ENCODE results near the gene CHERP.

Gene CHERP

GRCh38 chr19:16542910-16543472 is 754 bp upstream of the CHERP start:
- TF ChIP-seq CTCF (IDR thresholded peaks at IDR 0.05; ENCODE audit: borderline replicate concordance, control extremely low read depth, extremely low read depth, insufficient read depth, missing control alignments): no peak
- in situ Hi-C loops (cut with MboI; ENCODE audit: low sequenced_read_pairs, unreplicated experiment): no loop called here
- DNase-seq (ENCODE audit: low spot score): no peak

- in situ Hi-C loops (cut with MboI; ENCODE audit: low sequenced_read_pairs, unreplicated experiment): no loop called here
- no peak for TF ChIP-seq CTCF (IDR thresholded peaks at IDR 0.05; ENCODE audit: borderline replicate concordance, control extremely low read depth, extremely low read depth, insufficient read depth, missing control alignments)
- no peak for DNase-seq (ENCODE audit: low spot score)
Observed at GRCh38 chr19:16541526-16542044, 652 bp downstream of the CHERP start.

GRCh38 chr19:16540948-16541347 is 1.3 kb downstream of the CHERP start:
- no peak for TF ChIP-seq CTCF (IDR thresholded peaks at IDR 0.05; ENCODE audit: borderline replicate concordance, control extremely low read depth, extremely low read depth, insufficient read depth, missing control alignments)
- in situ Hi-C loops (cut with MboI; ENCODE audit: low sequenced_read_pairs, unreplicated experiment): no loop called here
- DNase-seq (ENCODE audit: low spot score): no peak

- in situ Hi-C loops (cut with MboI; ENCODE audit: low sequenced_read_pairs, unreplicated experiment): no loop called here
- DNase-seq (ENCODE audit: low spot score): no peak
- no peak for TF ChIP-seq CTCF (IDR thresholded peaks at IDR 0.05; ENCODE audit: borderline replicate concordance, control extremely low read depth, extremely low read depth, insufficient read depth, missing control alignments)
Observed at GRCh38 chr19:16537111-16537510, 5.1 kb downstream of the CHERP start.

- DNase-seq (ENCODE audit: low spot score): no peak
- TF ChIP-seq CTCF (IDR thresholded peaks at IDR 0.05; ENCODE audit: borderline replicate concordance, control extremely low read depth, extremely low read depth, insufficient read depth, missing control alignments): no peak
- in situ Hi-C loops (cut with MboI; ENCODE audit: low sequenced_read_pairs, unreplicated experiment): no loop called here
Observed at GRCh38 chr19:16536130-16536529, 6.1 kb downstream of the CHERP start.

GRCh38 chr19:16535381-16535780 is 6.9 kb downstream of the CHERP start:
- in situ Hi-C loops (cut with MboI; ENCODE audit: low sequenced_read_pairs, unreplicated experiment): no loop called here
- no peak for TF ChIP-seq CTCF (IDR thresholded peaks at IDR 0.05; ENCODE audit: borderline replicate concordance, control extremely low read depth, extremely low read depth, insufficient read depth, missing control alignments)
- no peak for DNase-seq (ENCODE audit: low spot score)

Data from GM13976 (cell line).